GM19025 (cell line): ENCODE results near the gene EML1.
"Not testable (repeated sequence)": the region's sequence is repeated elsewhere in the genome, so short reads cannot be mapped to it uniquely, and the experiment has no call there.

ENCODE experiments used
- ATAC-seq: cut with Tn5 transposase; IDR thresholded peaks from one replicate; pipeline ENCODE4 v1.9.1; 2021; ENCODE audit warnings: mild to moderate bottlenecking, low read depth, moderate library complexity; ENCODE audit not compliant: unreplicated experiment

Gene EML1

DNA sequence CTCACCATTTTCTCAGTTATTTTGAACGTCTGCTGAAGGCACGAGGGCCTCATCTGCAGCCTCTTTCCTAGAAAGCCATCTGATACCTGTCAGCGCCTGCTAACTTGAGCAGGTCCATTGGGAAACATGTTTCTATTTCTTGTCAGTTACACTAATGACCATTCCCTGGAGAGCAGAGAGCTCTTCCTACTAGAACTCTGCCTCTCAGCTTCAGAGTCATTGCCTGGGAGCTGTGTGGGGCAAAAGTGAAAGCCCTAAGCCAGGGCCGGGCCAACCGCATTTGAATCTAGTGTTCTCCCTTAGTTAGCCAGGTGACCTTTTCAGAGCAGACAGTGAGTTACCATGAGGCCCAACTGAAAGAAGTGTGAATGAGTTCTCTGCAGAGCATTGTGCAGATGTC is 135.8 kb downstream of the EML1 start:
- no peak for ATAC-seq

DNA sequence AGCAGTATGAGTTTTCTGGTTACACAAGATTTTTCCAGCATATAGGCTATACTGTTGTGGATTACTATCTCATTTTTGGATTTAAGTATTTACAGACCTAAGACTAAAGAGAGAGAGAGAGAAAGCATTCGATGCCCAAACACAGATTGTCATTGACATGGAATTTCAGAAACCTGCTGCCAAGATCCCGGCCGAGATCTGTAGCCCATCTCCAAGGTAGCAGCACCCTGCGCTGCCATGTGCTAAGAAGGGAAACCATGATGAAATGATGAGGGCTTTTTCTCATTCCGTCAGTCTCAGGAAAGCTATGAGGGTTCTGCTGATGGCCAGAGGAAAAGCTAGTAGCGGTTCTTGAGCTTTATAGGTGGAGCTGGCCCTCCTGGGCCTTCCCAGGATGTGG is 136.4 kb downstream of the EML1 start:
- no peak for ATAC-seq

DNA sequence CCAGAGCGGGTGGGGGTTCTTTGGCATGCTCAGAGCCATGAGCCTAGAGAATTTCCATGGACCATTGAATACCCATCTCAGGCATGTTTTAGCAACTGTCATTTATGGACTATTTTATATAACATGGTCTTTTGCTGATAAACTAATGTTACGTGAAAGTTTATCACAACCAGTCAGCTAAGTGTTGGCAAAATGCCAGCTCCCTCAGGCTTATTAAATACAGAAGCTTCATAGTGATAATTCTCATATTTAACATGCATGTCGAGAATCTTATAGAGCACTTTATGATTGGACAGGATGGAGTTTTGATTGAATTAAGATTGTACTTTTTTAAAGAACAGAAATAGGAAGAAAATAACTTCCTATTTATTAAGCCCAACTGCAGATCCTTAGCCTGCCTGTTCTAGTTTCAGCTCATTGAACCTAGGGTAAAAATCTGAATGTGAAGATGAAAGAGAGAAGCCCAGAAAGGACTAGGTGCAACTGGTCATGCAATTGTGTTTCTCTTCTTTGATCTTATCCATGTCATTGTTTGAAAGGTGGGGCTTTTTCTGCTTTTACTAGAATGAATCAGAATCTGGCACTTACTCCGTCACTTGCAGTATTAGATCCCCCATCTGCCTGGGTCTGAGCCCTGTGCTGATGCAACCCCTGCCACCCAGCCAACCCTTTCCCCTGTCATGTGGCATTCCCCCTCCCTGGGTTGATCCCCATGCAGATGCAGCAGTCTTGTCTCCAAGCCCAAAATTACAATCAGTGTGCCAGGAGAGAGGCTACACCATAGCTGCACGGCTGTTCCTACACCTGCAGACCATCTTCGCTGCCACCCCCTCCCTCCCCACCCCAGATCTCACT is 137.4 kb downstream of the EML1 start:
- ATAC-seq, result peak; percentile 82

GRCh38 chr14:99931308-99931707 is 138.1 kb downstream of the EML1 start:
- no peak for ATAC-seq

DNA sequence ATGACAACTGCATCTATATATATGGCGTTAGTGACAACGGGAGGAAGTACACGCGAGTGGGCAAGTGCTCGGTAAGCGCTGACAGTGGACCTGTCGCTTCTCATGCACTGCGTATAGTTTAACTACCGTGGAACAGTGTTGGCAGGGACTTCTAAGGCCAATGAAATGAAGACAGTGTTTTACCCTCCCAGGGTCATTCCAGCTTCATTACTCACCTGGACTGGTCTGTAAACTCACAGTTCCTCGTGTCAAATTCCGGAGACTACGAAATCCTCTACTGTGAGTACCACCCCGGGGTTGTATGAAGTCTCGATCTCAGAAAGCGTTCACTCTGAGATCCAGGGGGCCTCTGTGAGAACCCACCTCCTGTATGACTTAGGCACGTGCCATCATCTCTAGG is 142.8 kb downstream of the EML1 start:
- ATAC-seq, result no peak

- ATAC-seq, result peak; percentile 76
Measured at GRCh38 chr14:99936738-99937474, 143.7 kb downstream of the EML1 start.

DNA sequence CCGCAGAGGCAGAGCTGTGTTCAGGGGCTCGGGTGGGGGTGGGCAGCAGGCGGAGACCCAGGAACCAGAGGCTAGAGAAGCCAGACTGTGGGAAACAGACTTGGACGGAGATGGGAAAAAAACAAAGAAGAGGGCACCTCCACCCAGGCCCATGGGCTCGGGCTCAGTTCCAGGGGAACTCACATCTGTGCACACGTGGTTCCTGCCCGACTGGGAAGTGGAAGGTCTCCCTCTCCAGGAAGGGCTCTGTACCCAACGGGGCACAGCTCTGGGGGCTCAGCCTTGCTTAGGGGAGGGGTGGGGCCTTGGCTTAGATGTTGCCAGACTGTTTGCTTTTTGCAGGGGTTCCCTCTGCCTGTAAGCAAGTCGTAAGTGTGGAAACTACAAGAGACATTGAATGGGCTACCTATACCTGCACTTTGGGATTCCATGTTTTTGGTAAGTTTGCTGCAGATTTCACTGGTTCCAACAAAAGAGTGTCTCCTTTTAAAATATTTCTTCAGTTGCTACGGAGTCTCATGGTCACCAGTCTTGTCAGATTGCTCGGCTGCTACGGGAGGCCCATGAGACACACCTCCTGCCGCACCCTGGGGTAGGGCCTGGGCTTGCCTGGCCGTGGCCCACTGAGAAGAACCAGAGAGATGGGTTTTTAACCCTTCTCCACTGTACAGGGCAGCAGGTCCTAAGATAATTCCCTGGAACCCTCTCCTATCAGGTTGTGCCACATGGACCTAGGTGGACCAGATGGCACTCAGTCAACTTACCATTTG is 144.4 kb downstream of the EML1 start:
- ATAC-seq, result no peak

GRCh38 chr14:99938376-99938775 is 145.2 kb downstream of the EML1 start:
- no peak for ATAC-seq

- ATAC-seq, result no peak
Measured at GRCh38 chr14:99938896-99939295, 145.7 kb downstream of the EML1 start.

DNA sequence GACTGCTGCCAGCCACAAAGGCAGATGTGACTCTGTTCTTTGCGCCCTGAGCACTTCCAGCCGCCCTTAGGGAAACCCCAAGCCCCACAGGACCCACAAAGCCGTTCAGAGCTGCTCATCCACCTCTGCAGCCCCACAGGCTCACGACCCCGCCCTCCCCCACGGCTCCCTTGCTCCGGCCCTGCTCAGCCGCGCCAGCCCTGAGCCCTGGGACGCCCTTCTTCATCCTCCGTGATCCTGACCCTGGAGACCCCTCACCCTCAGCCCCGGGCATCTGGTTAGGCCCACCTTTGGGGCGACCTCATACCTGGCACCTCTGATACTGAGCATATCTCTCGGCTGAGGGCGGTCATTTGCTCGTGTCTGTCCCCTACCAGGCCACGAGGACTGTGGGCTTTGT is 146.2 kb downstream of the EML1 start:
- ATAC-seq, result no peak

DNA sequence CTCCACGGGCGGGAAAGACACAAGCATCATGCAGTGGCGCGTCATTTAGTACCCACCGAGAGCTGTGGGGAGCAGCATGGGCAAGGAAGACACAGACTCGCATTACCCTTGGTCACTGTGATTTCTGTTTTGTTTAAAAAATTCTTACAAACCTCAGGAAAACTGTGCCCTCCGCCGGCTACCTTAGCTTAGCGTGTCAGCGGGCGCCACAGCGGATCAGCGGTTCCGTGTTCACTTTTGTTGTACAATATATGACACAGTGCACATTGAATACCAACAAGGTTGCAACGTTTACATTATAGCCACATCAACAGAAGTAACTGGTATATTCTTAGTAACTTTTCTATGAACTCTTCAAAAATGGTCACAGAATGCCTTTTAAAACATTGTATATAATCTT is 146.9 kb downstream of the EML1 start:
- no peak for ATAC-seq

DNA sequence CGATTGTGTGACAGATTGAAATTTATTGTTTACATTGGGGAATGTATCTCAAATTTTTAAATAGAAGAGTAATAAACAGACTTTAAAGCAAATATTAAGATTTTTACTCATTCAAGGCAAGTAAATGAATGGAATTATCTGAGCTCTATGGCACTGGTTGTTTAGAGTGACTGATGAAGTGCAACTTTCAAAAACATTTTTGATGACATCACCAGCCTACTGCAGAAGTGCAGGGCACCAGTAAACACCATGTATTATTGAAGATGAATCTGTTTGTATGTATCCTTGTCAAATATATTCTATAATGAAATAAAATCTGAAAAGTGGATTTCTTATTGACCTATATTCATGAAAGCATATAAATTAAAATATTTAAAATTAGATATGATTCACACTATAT is 148.0 kb downstream of the EML1 start:
- ATAC-seq, result no peak

- ATAC-seq, result no peak
Measured at GRCh38 chr14:99943620-99944019, 150.4 kb downstream of the EML1 start.

DNA sequence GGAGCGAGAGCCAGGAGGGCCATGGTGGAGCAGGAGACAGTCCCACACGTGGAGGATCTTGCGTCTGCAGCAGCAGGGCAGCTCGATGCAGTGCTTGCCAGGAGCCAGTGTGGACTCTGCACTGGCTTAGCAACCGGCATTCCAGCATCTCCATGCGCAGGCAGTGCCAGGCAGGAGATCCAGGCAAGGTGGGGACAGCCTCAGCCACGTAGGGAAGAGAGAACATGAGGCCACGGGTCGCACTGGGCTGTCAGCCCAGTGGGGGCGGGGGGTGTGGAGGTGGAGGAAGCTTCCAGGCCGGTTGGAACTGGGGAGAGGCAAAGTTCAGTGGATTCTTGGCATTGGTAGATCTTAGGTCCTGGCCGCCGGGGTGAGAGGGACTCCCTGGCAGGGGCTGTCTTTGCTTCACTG is 151.0 kb downstream of the EML1 start:
- no peak for ATAC-seq

- no peak for ATAC-seq
Measured at GRCh38 chr14:99945732-99946651, 152.8 kb downstream of the EML1 start.

GRCh38 chr14:99946652-99947489 is 153.7 kb downstream of the EML1 start:
- ATAC-seq, result peak; percentile 63

DNA sequence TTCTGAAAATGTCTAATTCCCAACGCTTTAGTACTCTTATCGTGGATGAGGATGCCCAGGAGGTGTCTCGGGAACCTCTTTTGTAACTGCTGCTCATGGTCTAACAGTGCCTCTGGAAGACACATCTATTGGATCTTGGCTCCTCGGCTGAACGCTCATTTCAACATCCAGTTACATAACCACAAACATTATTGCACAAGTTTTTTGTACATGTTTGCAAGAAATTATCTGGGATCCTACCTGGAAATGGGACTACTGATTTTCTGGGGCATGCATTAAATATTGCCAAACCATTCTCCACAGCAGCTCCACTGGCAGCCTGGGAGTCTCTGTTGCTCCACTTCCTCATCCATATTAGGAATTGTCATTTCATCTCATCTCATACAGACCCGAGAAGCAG is 154.5 kb downstream of the EML1 start:
- ATAC-seq, result no peak

DNA sequence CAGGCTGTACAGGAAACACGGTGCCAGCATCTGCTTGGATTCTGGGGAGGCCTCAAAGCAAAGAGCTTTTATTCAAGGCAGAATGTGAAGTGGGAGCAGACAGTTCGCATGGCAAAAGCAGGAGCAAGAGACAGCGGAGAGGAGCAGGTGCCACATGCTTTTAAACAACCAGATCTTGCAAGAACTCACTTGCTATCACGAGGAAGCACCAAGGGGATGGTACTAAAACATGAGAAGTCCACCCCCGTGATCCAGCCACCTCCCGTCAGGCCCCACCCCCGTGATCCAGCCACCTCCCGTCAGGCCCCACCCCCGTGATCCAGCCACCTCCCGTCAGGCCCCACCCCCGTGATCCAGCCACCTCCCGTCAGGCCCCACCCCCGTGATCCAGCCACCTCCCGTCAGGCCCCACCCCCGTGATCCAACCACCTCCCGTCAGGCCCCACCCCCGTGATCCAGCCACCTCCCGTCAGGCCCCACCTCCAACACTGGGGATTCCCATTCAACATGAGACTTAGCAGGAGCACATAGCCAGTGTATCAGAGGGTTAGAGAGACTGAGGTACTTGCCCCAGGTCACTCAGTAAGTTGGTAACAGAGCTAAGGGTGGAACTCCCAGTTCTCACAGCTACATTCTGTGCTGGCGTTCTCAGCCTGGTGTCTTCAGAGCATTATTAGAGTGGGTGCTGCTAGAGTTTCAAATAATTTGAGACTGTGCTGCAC is 156.0 kb downstream of the EML1 start:
- ATAC-seq, result not testable (repeated sequence)

DNA sequence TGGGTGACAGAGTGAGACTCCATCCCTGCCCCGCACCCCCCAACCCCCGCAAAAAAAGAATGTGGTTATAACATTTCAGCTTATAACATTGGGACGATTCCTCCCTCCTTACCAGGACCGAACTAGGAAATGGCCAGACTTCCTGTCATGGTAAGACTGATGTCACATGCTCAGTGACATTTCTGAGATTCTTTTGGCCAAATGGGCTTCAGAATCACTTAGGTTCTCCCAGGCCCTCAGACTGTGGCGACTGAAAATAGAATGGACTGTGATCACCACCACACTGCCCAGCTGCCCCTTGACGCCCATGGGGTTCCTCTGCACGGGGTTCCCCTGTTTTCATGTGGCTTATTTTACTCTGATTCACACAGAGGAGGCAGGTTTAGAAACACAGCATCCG is 157.0 kb downstream of the EML1 start:
- ATAC-seq, result no peak
